Cardiac fibroblast (primary cell): ENCODE data around the gene LTB4R.

Experiments
- DNase-seq, 2 donors: peaks; one replicate each; pipeline versions ENCODE4 v3.0.0 to v3.0.0-alpha.2; 2010; ENCODE audit warnings: low read depth in 2 of 2
- H3K4me3 ChIP-seq, 2 donors: replicated peaks in 1 of 2; 1 replicate in 1 of 2; 2 replicates in 1 of 2; pipeline ENCODE4 v1.5.1; 2011; ENCODE audit warnings: low read depth in 2 of 2, low read length in 2 of 2, mild to moderate bottlenecking in 2 of 2, moderate library complexity in 1 of 2
- CTCF ChIP-seq: IDR thresholded peaks from one replicate; pipeline ENCODE4 v1.5.1; 2011; ENCODE audit warnings: low read depth, mild to moderate bottlenecking, low read length, inconsistent platforms

The LTB4R gene

GRCh38 chr14:24266344-24267244, 44.7 kb upstream of the LTB4R start:
- no peak for DNase-seq

GRCh38 chr14:24267516-24267915, 43.8 kb upstream of the LTB4R start:
- DNase-seq: no peak
- TF ChIP-seq CTCF: no peak
- no peak overlapping the region for H3K4me3 ChIP-seq

More at GRCh38 chr14:24266344-24267244, 44.7 kb upstream of the LTB4R start:
- no peak for TF ChIP-seq CTCF
- H3K4me3 ChIP-seq: no peak overlapping the region

- DNase-seq: no peak
- no peak for TF ChIP-seq CTCF
- H3K4me3 ChIP-seq: no peak overlapping the region
These were observed 43.1 kb upstream of the LTB4R start for GRCh38 chr14:24268225-24268624.

GRCh38 chr14:24269368-24269767, 41.9 kb upstream of the LTB4R start:
- TF ChIP-seq CTCF: no peak
- DNase-seq: no peak
- no peak overlapping the region for H3K4me3 ChIP-seq

GRCh38 chr14:24269910-24270536, 41.3 kb upstream of the LTB4R start:
- no peak for TF ChIP-seq CTCF
- DNase-seq: no peak
- H3K4me3 ChIP-seq: no peak overlapping the region

- DNase-seq: no peak
- no peak for TF ChIP-seq CTCF
- peak overlapping the region; percentile 95 to 96 for H3K4me3 ChIP-seq
These were observed 40.7 kb upstream of the LTB4R start for GRCh38 chr14:24270537-24271133.
